Uterus (tissue), 4 donors: ENCODE measurements around the gene FGB. TPM values are rescaled to one million over a fixed set of nuclear protein-coding genes. Genes with fewer than 3 reads are reported as not detected.
A peak's percentile ranks its signal among the peaks of the same experiment; 100 is the strongest.

Source experiments
- DNase-seq, 2 donors: peaks; one replicate each; pipeline ENCODE4 v3.0.0-alpha.2; 2019 to 2020
- H3K27ac ChIP-seq, 2 donors: fragments of 200-600 bp; sonication (generic); 1 replicate in 1 of 2; 2 replicates in 1 of 2; pipeline ENCODE4 v1.5.1; 2016 to 2018
- H3K27me3 ChIP-seq, 2 donors: fragments of 200-600 bp; sonication (generic); one replicate each; pipeline ENCODE4 v1.5.1; 2018 to 2019; ENCODE audit warnings: control low read depth in 1 of 2
- H3K36me3 ChIP-seq, 2 donors: fragments of 200-600 bp; sonication (generic); one replicate each; pipeline ENCODE4 v1.5.1; 2019; ENCODE audit warnings: control low read depth in 1 of 2
- H3K4me1 ChIP-seq, 2 donors: fragments of 200-600 bp; sonication (generic); one replicate each; pipeline ENCODE4 v1.5.1; 2018 to 2019; ENCODE audit warnings: control low read depth in 1 of 2
- H3K4me3 ChIP-seq, 2 donors: fragments of 200-600 bp; sonication (generic); 1 replicate in 1 of 2; 2 replicates in 1 of 2; pipeline ENCODE4 v1.5.1; 2018 to 2019; ENCODE audit warnings: mild to moderate bottlenecking in 1 of 2
- H3K9me3 ChIP-seq, 2 donors: fragments of 200-600 bp; sonication (generic); one replicate each; pipeline ENCODE4 v1.5.1; 2019; ENCODE audit warnings: control low read depth in 1 of 2
- CTCF ChIP-seq, 4 experiments: fragments of 200-600 bp in 2 of 4; fragments of 450-650 bp in 2 of 4; sonication (generic) in 2 of 4; IDR thresholded peaks; one replicate each; pipeline ENCODE4 v1.5.1; 2016 to 2019; ENCODE audit warnings: antibody characterized with exemption in 4 of 4, mild to moderate bottlenecking in 2 of 4, moderate library complexity in 1 of 4
- POLR2A ChIP-seq, 2 donors: fragments of 450-650 bp; IDR thresholded peaks; one replicate each; pipeline ENCODE4 v1.6.1; 2016; ENCODE audit warnings: antibody characterized with exemption in 2 of 2, mild to moderate bottlenecking in 1 of 2, moderate library complexity in 1 of 2
- intact Hi-C: fragments of 100-400 bp; cut with DNase I; formaldehyde crosslinking; loops from one replicate; pipeline ENCODE4 v1.15.1; 2023; ENCODE audit warnings: low total_unique reads
- total RNA-seq, 4 donors: library from RNA; depleted of rRNA in 3 of 4; stranded (reverse); fragments of >200 nt in 3 of 4; gene quantifications; one replicate each; pipeline versions ENCODE4 v1.1.0 to v1.2.4, GENCODE V29; 2014 to 2023
- donor health status: DM: yes; HTN: yes; CAD: no.

Gene FGB
- total RNA-seq, 4 donors from 2014 or later, result 1.1 TPM; not detected in 3

- no peak for DNase-seq
- Histone ChIP-seq H3K4me3 (no peak overlapping the region), H3K9me3 (no peaks in the 10 kb centered on the region), H3K4me1 (no peaks in the 10 kb centered on the region), H3K27ac (no peak overlapping the region), H3K36me3 (peaks cover 0 to 3% of the 10 kb centered on the region in 2 donors), H3K27me3 (no peaks in the 10 kb centered on the region)
- intact Hi-C loops, result no loop called here
- no peak for TF ChIP-seq CTCF (IDR thresholded peaks at IDR 0.05)
- TF ChIP-seq POLR2A (IDR thresholded peaks at IDR 0.05), result no peak
These were observed 20.4 kb upstream of the FGB start for GRCh38 chr4:154542271-154542879.

- no peak overlapping the region for H3K27ac ChIP-seq
- no peak for DNase-seq
- no peaks in the 10 kb centered on the region for H3K36me3 ChIP-seq
- no peaks in the 10 kb centered on the region for H3K9me3 ChIP-seq
- intact Hi-C loops, result no loop called here
- H3K4me1 ChIP-seq, result peaks cover 0 to 11% of the 10 kb centered on the region in 2 donors
- no peak for TF ChIP-seq POLR2A (IDR thresholded peaks at IDR 0.05)
- TF ChIP-seq CTCF (IDR thresholded peaks at IDR 0.05), result no peak
- H3K4me3 ChIP-seq, result no peak overlapping the region
- H3K27me3 ChIP-seq, result no peaks in the 10 kb centered on the region
These were observed 17.1 kb upstream of the FGB start for GRCh38 chr4:154545689-154546088.

GRCh38 chr4:154549894-154550790 lies 12.7 kb upstream of the FGB start, which contains the start of gene PLRG1:
TSS of gene PLRG1 (minus strand) at chr4:154550400. CDS start at chr4:154550308, 92 bp downstream.
- Histone ChIP-seq H3K27me3 (no peaks in the 10 kb centered on the region), H3K4me3 (peak within 1 kb of the TSS; percentile 58 to 91), H3K27ac (peak within 1 kb of the TSS; percentile 84 to 89), H3K4me1 (peaks cover 0 to 11% of the 10 kb centered on the region in 2 donors), H3K9me3 (no peaks in the 10 kb centered on the region), H3K36me3 (no peaks in the 10 kb centered on the region)
- DNase-seq, result peak; percentile 96 to 97
- intact Hi-C loops, result no loop called here
- TF ChIP-seq POLR2A (IDR thresholded peaks at IDR 0.05) (peak; percentile 70 to 84), CTCF (IDR thresholded peaks at IDR 0.05) (peak; percentile 35 to 63 (median 50))

GRCh38 chr4:154551872-154552686 lies 10.7 kb upstream of the FGB start:
- H3K9me3 ChIP-seq, result no peaks in the 10 kb centered on the region
- intact Hi-C loops, result no loop called here
- no peak for TF ChIP-seq POLR2A (IDR thresholded peaks at IDR 0.05)
- peak; percentile 65 to 86 (median 74) for TF ChIP-seq CTCF (IDR thresholded peaks at IDR 0.05)
- H3K4me1 ChIP-seq, result peaks cover 0 to 11% of the 10 kb centered on the region in 2 donors
- H3K27ac ChIP-seq, result peak overlapping the region; percentile 35 to 36
- H3K36me3 ChIP-seq, result no peaks in the 10 kb centered on the region
- no peak overlapping the region for H3K4me3 ChIP-seq
- DNase-seq, result peak; percentile 76 to 78
- no peaks in the 10 kb centered on the region for H3K27me3 ChIP-seq
